Fibroblast of the aortic adventitia (primary cell): ENCODE measurements around the gene COL16A1. TPM values are rescaled to one million over a fixed set of nuclear protein-coding genes. Genes with fewer than 3 reads are reported as not detected.

Experiments used
- DNase-seq: peaks from one replicate; pipeline ENCODE4 v3.0.0-alpha.2; 2010; ENCODE audit warnings: low read depth
- H3K4me3 ChIP-seq: 2 replicates; pipeline ENCODE4 v1.5.1; 2011; ENCODE audit warnings: low read depth, mild to moderate bottlenecking, control low read depth, low read length, moderate library complexity
- CTCF ChIP-seq: IDR thresholded peaks from 2 replicates; pipeline ENCODE4 v1.5.1; 2011; ENCODE audit warnings: mild to moderate bottlenecking, low read length, control low read depth, inconsistent platforms; ENCODE audit not compliant: insufficient read depth
- total RNA-seq: library from RNA; depleted of rRNA; stranded (reverse); fragments of >200 nt; gene quantifications from 2 replicates; pipeline ENCODE4 v1.2.3, GENCODE V29; 2012; ENCODE audit warnings: low replicate concordance

Gene COL16A1
- total RNA-seq, 1 donor, result 133 TPM

DNA sequence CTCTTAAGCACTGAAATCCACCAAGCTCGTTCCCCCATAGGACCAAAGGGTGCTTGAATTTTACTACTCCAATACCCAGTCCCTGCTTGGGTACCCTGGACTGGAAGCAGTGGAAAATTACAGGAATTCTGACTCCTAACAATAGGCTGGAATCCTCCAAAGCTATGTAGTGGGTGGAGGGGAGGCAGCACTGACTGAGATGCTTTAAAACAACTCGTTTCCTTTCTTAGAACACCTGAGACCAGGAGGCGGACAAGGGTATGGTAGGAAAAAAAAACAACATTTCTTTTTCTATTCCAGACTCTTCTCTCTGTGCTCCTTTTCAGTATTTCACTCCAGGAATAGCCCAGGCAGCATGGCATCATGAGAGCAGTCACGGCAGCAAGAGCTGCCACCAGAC lies 61.5 kb downstream of the COL16A1 start:
- no peak for DNase-seq
- no peak for TF ChIP-seq CTCF
- H3K4me3 ChIP-seq, result no peak overlapping the region

DNA sequence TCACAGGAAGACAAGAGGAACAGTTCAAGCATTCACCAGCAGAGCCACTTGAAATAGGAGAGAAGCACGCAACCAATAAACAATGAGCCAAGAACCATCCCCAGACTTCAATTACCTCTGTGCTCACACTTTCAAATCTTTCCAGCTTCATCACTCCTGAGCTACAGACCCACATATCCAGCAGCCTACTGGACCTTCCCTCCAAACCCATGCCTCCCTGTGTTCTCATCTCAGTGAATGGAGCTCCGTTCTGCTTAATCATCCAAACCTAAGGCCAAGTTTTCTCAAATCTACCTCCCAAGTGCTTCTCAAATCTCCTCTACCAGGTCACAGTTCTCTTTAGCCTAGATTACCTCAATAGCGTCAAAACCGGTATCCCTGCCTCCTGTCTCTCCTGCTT lies 62.9 kb downstream of the COL16A1 start:
- DNase-seq, result no peak
- no peak for TF ChIP-seq CTCF
- H3K4me3 ChIP-seq, result no peak overlapping the region

DNA sequence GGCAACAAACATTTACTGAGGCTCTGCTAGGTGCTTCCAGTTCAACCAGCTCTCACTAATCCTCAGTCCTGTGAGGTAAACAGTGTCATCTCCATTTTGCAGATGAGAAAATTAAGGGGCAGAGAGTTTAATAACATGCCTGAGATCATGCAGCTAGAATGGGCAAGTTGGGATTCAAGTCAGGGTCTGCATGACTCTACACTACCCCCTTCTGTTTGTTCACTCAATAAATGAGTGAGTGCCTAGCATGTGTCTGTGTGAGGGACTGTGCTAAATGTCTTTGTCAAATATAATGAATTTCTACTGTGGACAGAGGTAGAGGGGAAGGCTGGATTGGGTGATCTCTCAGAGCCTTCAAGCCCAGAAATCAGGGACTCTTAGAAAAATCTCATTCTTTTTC lies 63.6 kb downstream of the COL16A1 start:
- no peak overlapping the region for H3K4me3 ChIP-seq
- no peak for DNase-seq

GRCh38 chr1:31639543-31639942 lies 64.3 kb downstream of the COL16A1 start:
- no peak overlapping the region for H3K4me3 ChIP-seq
- no peak for TF ChIP-seq CTCF
- peak; percentile 73 for DNase-seq

More for the DNA sequence above, 63.6 kb downstream of the COL16A1 start:
- no peak for TF ChIP-seq CTCF

DNA sequence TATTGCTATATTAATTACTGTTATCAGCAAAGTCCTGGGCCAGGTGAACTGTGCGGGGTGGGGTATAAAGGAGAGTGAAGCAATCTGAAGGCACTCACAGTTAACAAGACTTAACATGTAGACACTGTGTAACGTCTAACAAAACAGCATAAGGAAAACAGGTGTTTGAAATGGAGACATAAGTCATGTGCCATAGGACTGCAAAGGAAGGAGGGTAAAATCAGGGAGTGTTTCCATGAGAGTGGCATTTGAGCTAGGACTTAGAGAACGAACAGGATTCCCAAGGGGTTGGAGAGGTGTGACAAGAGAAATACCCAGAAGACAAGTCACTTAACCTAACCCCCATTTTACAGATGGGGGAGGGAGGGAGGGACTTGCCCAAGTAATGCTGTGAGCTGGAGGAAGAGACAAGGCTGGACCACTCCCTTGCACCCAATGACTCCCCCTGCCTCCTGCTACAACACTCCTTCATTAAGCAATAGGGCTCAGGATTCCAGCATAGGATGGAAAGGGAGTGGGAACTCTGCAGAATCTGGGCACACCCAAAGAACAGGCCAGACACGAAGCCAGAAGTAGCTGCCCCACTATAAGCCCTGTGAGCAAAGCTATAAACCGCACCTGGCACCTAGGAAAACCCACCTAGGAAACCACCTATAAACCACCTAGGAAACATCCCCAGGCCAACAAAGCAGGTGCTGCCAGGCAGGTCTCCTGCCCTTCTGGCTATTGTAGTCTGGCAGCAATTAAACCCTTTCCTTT lies 65.7 kb downstream of the COL16A1 start:
- DNase-seq, result peak; percentile 27
- H3K4me3 ChIP-seq, result no peak overlapping the region
- no peak for TF ChIP-seq CTCF

DNA sequence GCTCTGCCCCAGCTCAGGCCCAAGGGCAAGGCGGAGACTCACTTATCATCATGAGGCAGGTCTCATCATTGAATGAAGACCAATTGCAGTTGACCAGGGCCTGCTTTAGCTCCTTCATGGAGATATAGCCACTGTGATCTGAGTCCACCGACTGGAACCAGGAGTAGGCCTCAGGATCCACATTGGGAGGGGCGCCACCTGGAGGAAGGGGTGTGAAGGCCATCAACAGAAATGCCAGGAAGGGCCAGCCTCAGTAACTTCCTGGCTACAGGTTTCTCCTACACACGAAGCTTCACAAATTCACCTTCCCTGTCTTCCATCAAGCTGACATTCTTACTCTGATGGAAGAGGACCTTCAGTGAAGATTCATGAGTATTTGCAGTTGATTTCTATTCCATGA lies 70.7 kb downstream of the COL16A1 start:
- TF ChIP-seq CTCF, result peak; percentile 58
- peak; percentile 14 for DNase-seq

DNA sequence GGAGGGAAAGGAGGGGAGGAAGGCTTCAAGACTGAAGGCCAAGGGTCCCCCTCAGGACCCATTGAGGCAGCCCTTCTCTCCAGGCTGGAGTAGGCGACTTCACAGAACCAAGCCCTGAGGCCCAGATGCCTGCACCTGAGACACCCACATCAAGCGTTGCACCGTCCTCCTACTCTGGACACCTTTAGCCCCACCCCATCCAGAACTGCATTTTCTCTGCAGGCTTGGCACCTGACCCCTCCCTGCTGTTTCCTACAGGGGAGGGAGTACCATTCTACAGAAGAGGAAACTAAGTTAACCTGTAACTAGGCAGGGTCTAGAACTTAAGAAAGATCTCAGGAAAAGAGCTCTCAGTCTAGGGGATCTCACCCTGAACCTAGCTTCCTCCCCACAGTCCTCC lies 71.2 kb downstream of the COL16A1 start:
- no peak for TF ChIP-seq CTCF
- no peak overlapping the region for H3K4me3 ChIP-seq
- no peak for DNase-seq

More for the DNA sequence above, 70.7 kb downstream of the COL16A1 start:
- no peak overlapping the region for H3K4me3 ChIP-seq
